Measurements from ENCODE around the gene DNAAF5. TPM values are rescaled to one million over a fixed set of nuclear protein-coding genes. Genes with fewer than 3 reads are reported as not detected.

DNAAF5 gene
- polyA plus RNA-seq, 1 donor = 37.6 TPM

DNA sequence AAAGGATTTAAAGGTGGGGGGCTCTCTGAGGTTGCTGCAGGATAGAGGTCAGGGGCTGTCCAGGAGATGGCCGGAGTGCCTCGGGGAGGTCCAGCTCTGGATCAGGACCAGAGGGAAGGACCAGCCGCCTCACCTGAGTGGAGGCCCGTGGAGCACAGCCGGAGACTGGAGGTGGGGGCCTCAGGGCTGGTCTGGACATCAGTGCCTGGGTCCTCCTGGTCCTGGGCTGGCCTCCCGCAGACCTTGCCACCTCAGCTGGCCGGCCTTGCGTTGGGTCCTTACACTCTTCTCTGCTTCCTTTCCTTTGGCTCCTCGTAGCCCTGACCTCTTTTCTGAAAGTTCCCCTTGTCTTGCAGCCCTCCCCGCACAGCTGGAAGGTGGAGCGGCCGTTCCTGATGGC lies 107.8 kb downstream of the DNAAF5 start:
- no peak for DNase-seq

DNA sequence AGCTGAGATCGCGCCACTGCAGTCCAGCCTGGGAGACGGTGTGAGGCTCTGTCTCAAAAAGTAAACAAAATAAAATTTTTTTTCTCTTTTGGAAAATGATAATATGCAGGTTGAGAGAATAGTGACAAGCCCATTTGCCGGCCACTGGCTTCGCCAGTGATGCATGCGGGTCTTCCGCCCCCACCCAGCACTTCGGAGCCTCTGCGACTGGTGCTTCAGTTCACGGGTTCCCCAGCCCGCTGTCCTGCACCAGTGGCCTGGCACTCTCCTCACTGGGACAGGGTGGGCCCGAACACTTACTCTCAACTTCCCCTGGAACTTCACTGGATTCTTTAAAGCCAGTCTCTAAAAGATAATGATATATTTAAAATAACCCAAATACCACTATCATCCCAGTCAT lies 108.5 kb downstream of the DNAAF5 start:
- DNase-seq = no peak

DNA sequence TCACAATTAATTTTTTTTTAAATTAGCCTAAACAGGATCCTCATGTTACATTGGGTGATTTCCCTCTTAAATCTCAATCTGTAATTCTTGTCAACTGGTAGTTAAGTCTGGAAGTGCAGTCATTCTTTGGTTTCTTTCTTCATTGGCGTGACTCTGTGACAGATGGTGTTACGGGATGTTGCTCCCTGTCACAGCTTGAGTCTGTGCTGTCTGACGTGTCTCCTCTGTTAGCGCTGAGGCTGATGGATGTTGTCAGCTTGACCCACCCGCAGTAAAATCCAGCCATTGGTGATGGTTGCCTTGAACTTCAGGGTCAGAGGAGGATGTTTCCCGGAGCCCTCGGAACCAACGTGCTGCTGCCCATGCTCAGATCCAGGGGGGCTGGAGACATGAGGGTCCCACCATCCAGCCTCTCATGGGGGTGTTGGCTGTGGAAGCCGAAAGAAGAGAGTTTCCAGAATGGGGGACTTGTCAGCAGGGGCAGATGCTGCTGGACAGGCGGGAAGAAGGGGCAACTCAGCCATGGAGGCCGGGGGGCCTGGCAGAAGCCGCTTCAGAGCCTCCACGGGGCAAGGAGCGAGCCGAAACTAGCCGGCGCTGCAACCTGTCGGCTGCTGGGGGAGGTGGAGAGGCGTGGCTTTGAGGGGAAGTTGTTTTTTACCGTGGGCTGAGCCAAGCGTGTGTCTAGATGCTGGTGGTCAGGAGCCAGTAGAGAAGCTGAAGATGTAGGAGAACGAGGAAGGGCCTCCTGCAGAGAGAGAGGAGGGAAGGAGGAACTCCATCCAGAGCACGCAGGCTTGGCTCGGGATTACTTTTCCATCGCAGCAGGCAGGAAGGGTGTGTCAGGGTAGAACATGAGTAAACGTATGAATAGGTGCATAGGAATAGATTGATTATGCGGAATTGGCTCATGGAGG lies 109.2 kb downstream of the DNAAF5 start:
- DNase-seq = no peak

Other genes starting within 250 kb of the DNAAF5 start
- gene PDGFA, start 206.9 kb upstream of the DNAAF5 start, polyA plus RNA-seq (ENCODE audit: insufficient read length) = 43.2 TPM
- gene PRKAR1B, start 582 bp downstream of the DNAAF5 start, polyA plus RNA-seq (ENCODE audit: insufficient read length) = 33.7 TPM
- gene SUN1, start 105.8 kb downstream of the DNAAF5 start, polyA plus RNA-seq (ENCODE audit: insufficient read length) = 163 TPM
- 42.9 TPM for gene GET4, start 149.9 kb downstream of the DNAAF5 start, polyA plus RNA-seq (ENCODE audit: insufficient read length)
- gene ADAP1, start 228.0 kb downstream of the DNAAF5 start, polyA plus RNA-seq (ENCODE audit: insufficient read length) = 11.0 TPM
- 16.9 TPM for gene COX19, start 248.8 kb downstream of the DNAAF5 start, polyA plus RNA-seq (ENCODE audit: insufficient read length)

All from left kidney (tissue), 2 donors.